ENCODE data around the gene IFNA7.
"Not testable (repeated sequence)": the region's sequence is repeated elsewhere in the genome, so short reads cannot be mapped to it uniquely, and the experiment has no call there.

The IFNA7 gene

DNA sequence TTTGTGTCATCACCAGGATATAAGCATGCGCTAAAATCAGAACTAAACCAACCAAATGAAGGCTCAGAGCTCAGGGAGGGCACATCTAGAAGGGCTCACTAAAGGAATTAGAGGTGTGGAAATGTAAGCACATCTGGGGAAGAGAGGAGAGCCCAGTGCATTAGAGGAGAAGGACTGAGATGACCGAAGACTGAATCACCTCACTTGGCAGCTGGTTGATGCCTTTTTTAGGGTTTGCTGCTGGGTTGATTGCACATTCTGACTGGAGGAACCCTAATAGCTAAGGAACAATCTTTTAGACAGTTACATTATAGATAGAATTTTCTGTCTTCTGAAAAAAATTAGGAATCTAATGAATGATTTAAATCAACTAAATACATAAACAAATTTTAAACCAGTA lies 27.3 kb downstream of the IFNA7 start:
- DNase-seq, result no peak

GRCh38 chr9:21172156-21172555 lies 29.8 kb downstream of the IFNA7 start:
- no peak for DNase-seq

- no peak for DNase-seq
These were observed 30.7 kb downstream of the IFNA7 start for GRCh38 chr9:21171351-21171750.

DNA sequence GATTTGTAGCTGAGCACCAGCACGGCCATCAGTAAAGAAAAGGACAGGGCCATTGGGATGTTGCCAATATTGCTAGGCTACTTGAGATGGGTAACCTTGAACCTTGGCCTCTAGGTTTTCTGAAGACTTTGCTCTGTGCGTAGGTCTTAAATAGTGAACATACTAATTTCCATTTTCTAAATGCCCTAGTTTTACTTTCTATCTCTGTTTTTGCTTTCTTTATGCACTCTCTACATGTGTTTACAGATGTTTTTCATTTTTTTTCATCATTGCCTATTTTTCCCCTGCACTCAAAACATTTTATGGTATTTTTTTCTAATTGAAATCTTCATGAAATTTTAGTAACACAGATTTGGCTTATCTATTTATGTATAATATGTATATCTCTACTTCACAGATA lies 35.4 kb downstream of the IFNA7 start, which contains the start of gene IFNA21:
TSS of gene IFNA21 (minus strand) at position 101 of the 400 bp plus-strand sequence. CDS start at position 53, 48 bp downstream.
- not testable (repeated sequence) for DNase-seq

DNA sequence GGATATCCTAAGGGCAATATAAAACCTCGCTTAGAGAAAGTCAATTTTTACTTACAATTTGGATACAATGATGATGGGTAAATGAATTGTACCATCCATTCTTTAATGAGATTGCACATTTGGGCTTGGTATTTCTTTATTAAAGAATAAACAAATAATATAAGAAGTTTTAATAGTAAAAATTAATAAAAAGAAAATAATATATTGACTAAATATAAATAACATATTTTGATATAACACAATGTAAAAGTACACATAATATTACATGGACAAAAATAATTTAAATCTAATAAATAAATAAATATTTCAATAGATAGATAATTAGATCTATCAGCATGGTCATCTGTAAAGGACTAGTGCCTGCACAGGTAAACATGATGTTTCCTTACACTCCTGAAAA lies 36.5 kb downstream of the IFNA7 start:
- DNase-seq, result no peak

DNA sequence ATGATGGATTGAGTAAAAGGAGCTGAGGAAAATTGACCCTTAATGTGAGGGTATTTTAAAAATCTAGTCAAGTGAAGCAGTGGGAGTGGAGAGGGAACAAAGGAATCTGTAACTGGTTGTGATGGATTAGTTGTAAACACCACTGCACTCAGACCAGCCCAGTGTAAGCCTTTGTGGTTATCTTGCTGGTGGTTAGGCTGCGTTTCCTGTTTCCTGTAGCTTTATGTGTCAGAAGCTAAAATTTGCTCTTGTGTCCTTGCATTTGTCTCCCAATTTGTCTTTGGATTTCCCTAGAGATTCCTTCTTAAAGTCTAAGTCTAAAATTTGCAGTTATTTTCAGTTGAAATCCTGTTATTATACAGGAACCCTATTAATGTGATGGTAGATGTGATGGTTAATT lies 41.8 kb downstream of the IFNA7 start:
- DNase-seq, result peak; percentile 67

- no peak for DNase-seq
These were observed 46.5 kb downstream of the IFNA7 start for GRCh38 chr9:21155501-21155900.

- peak; percentile 25 for DNase-seq
These were observed 47.9 kb downstream of the IFNA7 start for GRCh38 chr9:21154018-21154608.

DNA sequence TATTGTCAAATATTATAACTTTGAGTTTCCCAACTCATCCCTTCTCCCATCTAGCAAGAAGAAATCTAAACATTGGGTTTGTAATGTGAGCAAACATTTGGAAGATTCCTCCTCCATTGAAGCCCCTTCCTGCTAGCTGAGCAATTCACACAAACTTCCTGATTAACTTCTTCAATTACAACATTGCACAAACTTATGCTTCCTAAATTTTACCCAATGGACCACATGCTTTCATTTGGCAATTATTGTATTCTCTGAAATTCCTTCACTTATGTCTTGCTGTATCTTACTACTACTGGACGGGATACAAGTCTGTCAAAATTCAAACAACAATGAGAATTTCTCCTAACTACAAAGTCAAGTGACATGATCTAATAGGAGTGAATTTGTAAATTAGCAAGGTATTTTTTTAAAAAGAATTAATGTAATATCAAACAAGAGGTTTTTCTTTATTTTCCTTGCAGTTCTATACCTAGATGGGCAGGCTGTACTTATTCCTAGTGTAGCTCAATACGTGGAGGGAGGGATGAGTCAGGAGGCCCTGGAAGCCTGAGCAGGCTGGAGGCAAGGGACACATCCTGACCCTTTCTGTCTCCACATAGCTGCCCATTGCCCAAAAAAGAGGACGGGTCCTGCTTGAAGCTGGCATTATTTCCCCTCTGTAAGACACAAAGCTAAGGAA lies 48.5 kb downstream of the IFNA7 start:
- DNase-seq, result no peak
